HG03039 (cell line): ENCODE results near the gene SAMHD1.
"Not testable (repeated sequence)": the region's sequence is repeated elsewhere in the genome, so short reads cannot be mapped to it uniquely, and the experiment has no call there.

Experiments
- ATAC-seq: cut with Tn5 transposase; IDR thresholded peaks from one replicate; pipeline ENCODE4 v1.9.1; 2021; ENCODE audit warnings: mild to moderate bottlenecking, moderate library complexity; ENCODE audit not compliant: unreplicated experiment

Gene SAMHD1

GRCh38 chr20:36917943-36918342, 33.6 kb downstream of the SAMHD1 start:
- no peak for ATAC-seq

GRCh38 chr20:36917240-36917639, 34.3 kb downstream of the SAMHD1 start:
- no peak for ATAC-seq

GRCh38 chr20:36916199-36916598, 35.3 kb downstream of the SAMHD1 start:
- no peak for ATAC-seq

GRCh38 chr20:36908603-36909002, 42.9 kb downstream of the SAMHD1 start:
- no peak for ATAC-seq

GRCh38 chr20:36906086-36906485, 45.4 kb downstream of the SAMHD1 start:
- not testable (repeated sequence) for ATAC-seq

- ATAC-seq, result not testable (repeated sequence)
These were observed 45.9 kb downstream of the SAMHD1 start for GRCh38 chr20:36905566-36905965.

GRCh38 chr20:36904690-36905089, 46.8 kb downstream of the SAMHD1 start:
- ATAC-seq, result no peak

GRCh38 chr20:36895036-36895435, 56.5 kb downstream of the SAMHD1 start:
- no peak for ATAC-seq

- no peak for ATAC-seq
These were observed 57.7 kb downstream of the SAMHD1 start for GRCh38 chr20:36893801-36894200.

- ATAC-seq, result no peak
These were observed 60.3 kb downstream of the SAMHD1 start for GRCh38 chr20:36891211-36891610.

GRCh38 chr20:36890586-36890985, 60.9 kb downstream of the SAMHD1 start:
- no peak for ATAC-seq

GRCh38 chr20:36888880-36889516, 62.5 kb downstream of the SAMHD1 start:
- no peak for ATAC-seq

- no peak for ATAC-seq
These were observed 63.8 kb downstream of the SAMHD1 start for GRCh38 chr20:36887752-36888090.

GRCh38 chr20:36886859-36887751, 64.4 kb downstream of the SAMHD1 start:
- ATAC-seq, result no peak

- ATAC-seq, result no peak
These were observed 66.2 kb downstream of the SAMHD1 start for GRCh38 chr20:36885356-36885755.

- ATAC-seq, result no peak
These were observed 67.5 kb downstream of the SAMHD1 start for GRCh38 chr20:36883977-36884535.

GRCh38 chr20:36881888-36882287, 69.6 kb downstream of the SAMHD1 start:
- no peak for ATAC-seq

GRCh38 chr20:36881331-36881730, 70.2 kb downstream of the SAMHD1 start:
- ATAC-seq, result no peak

GRCh38 chr20:36880741-36881250, 70.7 kb downstream of the SAMHD1 start:
- no peak for ATAC-seq

- ATAC-seq, result no peak
These were observed 72.6 kb downstream of the SAMHD1 start for GRCh38 chr20:36878941-36879340.

GRCh38 chr20:36876473-36876833, 75.1 kb downstream of the SAMHD1 start:
- ATAC-seq, result no peak
